Large intestine (tissue), 3 donors: ENCODE measurements around the gene BRWD1. TPM values are rescaled to one million over a fixed set of nuclear protein-coding genes. Genes with fewer than 3 reads are reported as not detected.
"Not testable (repeated sequence)": the region's sequence is repeated elsewhere in the genome, so short reads cannot be mapped to it uniquely, and the experiment has no call there.

Experiments used
- DNase-seq, 2 donors: peaks; one replicate each; pipeline versions ENCODE4 v3.0.0 to v3.0.0-alpha.2; 2013
- H3K27ac ChIP-seq: one replicate; pipeline ENCODE4 v1.5.1; 2013; ENCODE audit warnings: low read length
- H3K27me3 ChIP-seq: 2 replicates; pipeline ENCODE4 v1.6.1; 2013; ENCODE audit warnings: low read length; ENCODE audit not compliant: control insufficient read depth, insufficient read depth
- H3K36me3 ChIP-seq: 2 replicates; pipeline ENCODE4 v1.6.1; 2013; ENCODE audit warnings: low read length; ENCODE audit not compliant: control insufficient read depth, insufficient read depth
- H3K4me1 ChIP-seq: one replicate; pipeline ENCODE4 v1.6.1; 2013; ENCODE audit warnings: low read length; ENCODE audit not compliant: control insufficient read depth, insufficient read depth
- H3K4me3 ChIP-seq: one replicate; pipeline ENCODE4 v1.5.1; 2013; ENCODE audit warnings: low read length
- H3K9me3 ChIP-seq: one replicate; pipeline ENCODE4 v1.6.1; 2013; ENCODE audit warnings: mild to moderate bottlenecking, low read depth, low read length, moderate library complexity; ENCODE audit not compliant: control insufficient read depth
- WGBS: methylation state at CpG from one replicate; pipeline ENCODE4 v1.1.5; 2013; ENCODE audit warnings: low lambda C conversion rate; ENCODE audit not compliant: insufficient coverage; 5-methylcytosine and 5-hydroxymethylcytosine counted together
- polyA plus RNA-seq: library from polyadenylated mRNA; unstranded; fragments of 120-200 nt; gene quantifications from one replicate; pipeline ENCODE4 v1.2.1, GENCODE V29; 2013

The BRWD1 gene
- polyA plus RNA-seq, 1 donor = 32.9 TPM

DNA sequence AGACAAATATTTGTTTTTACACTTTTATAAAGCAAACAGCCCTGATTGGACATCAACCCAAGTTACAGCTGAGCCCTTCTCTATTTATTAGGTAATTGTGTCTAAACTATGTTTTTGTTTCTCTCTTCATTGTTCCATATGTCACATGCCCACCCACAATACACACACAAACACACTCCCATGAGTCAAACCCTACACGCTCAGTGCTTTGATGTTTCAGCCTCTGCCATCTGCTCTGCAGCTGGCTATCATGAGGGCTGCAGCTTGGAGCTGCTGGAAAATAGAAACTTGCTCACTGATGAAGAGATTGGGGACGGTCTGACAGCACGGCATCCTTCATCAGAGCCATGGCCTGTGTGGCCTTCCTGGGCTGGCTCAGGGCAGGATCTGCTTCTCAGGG, 171.9 kb downstream of the BRWD1 start:
- WGBS = no CpG with 5 or more reads among the region's 3 CpGs
- Histone ChIP-seq H3K4me1 (peaks cover 9% of the 10 kb centered on the region), H3K9me3 (no peaks in the 10 kb centered on the region), H3K4me3 (no peak overlapping the region), H3K27ac (no peak overlapping the region), H3K27me3 (no peaks in the 10 kb centered on the region), H3K36me3 (no peaks in the 10 kb centered on the region)
- DNase-seq = no peak

DNA sequence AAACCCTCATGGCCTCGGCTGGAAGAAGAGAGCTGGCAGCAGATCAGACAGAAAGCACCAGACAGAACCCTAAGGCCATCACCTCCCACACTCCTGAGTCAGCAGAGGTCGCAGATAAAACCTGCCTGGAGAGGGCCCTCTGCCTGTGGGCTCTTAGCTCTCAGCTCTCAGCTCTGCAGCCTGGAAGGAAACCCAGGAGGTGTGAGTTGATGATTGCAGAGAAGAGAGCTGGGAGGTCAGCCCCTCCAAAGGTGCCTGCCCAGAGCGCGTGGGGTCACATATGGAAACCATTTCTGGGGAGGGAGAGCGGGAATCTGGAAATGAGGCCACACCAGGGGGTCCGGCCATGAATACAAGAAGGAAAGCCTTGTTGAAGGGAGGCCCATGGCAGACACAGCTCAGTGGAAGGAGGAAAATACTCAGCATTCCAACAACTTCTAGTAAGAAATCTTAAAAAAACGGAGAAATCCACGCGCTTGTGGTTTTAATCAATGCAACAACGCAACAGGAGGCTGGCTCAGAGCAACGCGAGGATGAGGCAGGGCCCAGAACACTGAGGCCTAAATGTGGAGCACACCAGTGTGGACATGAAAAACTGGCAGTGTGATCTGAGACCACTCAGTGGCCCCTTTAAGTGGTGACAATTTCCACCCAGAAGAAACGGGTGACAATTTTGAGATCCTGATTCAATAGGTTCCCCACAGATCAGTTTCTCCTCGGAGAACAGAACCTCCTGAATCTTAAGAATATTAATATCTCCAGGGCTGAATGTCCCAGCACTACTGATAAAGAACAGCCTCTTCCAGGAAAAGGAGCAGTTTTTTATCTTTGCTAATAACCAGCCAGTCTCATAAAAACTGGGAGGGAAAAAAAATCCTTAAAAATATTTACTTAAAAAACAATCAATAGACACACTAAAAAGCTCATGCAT, 175.9 kb downstream of the BRWD1 start:
- Histone ChIP-seq H3K27me3 (no peaks in the 10 kb centered on the region), H3K9me3 (no peaks in the 10 kb centered on the region), H3K36me3 (no peaks in the 10 kb centered on the region), H3K4me3 (no peak overlapping the region), H3K4me1 (peaks cover 9% of the 10 kb centered on the region), H3K27ac (peak overlapping the region; percentile 53)
- no CpG with 5 or more reads among the region's 14 CpGs for WGBS
- DNase-seq = peak; percentile 32 to 45

DNA sequence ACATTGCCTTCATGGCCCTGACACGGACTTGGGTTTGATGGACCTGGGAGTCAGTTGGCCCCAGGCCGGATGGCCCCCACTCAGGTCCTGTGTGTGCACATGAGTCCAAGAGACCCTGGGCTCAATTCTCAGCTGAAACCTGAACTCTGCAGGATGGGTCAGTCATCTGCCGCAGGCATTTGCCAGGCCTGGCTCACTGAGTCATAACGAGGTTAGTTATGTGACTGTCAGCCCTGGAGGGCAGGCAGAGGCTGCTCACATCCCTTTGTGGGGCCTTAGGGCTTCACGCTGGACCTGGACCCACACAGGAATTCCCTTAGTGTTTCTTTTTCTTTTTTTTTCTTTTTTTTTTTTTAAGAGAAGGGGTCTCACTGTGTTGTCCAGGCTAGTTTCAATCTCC, 176.7 kb downstream of the BRWD1 start:
- Histone ChIP-seq H3K4me1 (peaks cover 9% of the 10 kb centered on the region), H3K4me3 (no peak overlapping the region), H3K9me3 (no peaks in the 10 kb centered on the region), H3K27ac (no peak overlapping the region), H3K27me3 (no peaks in the 10 kb centered on the region), H3K36me3 (no peaks in the 10 kb centered on the region)
- DNase-seq = no peak
- 80% methylated on average over 1 of the region's 5 CpGs for WGBS

DNA sequence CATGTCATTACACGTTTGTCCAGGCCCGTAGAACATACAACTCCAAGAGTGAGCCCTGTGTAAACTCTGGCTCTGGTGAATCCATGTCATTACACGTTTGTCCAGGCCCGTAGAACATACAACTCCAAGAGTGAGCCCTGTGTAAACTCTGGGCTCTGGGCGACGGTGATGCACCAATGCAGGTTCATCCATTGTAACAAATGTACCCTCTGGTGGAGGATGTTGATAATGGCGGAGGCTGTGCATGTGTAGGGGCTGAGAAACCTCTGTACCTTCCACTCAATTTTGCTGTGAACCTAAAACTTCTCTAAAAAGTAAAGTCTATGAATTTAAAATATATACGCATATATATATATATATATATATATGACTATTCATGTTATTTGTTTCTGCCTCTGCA, 177.3 kb downstream of the BRWD1 start:
- not testable (repeated sequence) for H3K27me3 ChIP-seq, H3K4me3 ChIP-seq, H3K36me3 ChIP-seq, H3K9me3 ChIP-seq, H3K4me1 ChIP-seq, H3K27ac ChIP-seq
- peak in 1 of 2 donors; percentile 23 for DNase-seq
- WGBS = no CpG with 5 or more reads among the region's 8 CpGs

DNA sequence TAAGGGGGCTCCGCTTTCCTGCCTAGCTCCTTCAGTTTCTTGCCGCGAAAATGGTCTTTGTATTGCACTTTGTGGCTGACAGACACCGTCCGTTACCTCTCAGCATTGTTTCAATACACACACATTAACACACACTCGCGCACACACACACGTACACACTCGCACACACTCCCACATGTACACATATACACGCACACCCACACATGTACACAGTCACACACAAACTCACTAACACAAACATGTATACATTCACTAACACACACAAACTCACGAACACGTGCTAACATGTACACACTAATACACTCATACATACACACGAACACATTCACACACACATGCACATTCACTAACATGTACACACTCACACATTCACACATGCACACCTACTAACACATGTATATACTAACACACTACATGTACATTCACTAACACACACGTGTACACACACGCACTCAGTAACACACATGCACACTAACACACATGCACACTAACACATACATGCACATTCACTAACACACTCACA, 179.1 kb downstream of the BRWD1 start:
- Histone ChIP-seq H3K27ac (no peak overlapping the region), H3K27me3 (no peaks in the 10 kb centered on the region), H3K4me3 (no peak overlapping the region), H3K36me3 (no peaks in the 10 kb centered on the region), H3K9me3 (no peaks in the 10 kb centered on the region), H3K4me1 (peaks cover 9% of the 10 kb centered on the region)
- no peak for DNase-seq
- WGBS = 100% methylated on average over 2 of the region's 15 CpGs

Other genes starting within 250 kb of the BRWD1 start
- gene PSMG1, start 130.2 kb downstream of the BRWD1 start, polyA plus RNA-seq = 56.6 TPM
- 371 TPM for gene HMGN1, start 35.5 kb upstream of the BRWD1 start, polyA plus RNA-seq
- gene LCA5L, start 132.1 kb upstream of the BRWD1 start, polyA plus RNA-seq = 2.0 TPM
- gene SH3BGR, start 138.3 kb upstream of the BRWD1 start, polyA plus RNA-seq = 4.1 TPM